ENCODE data around the gene TNK2. TPM values are rescaled to one million over a fixed set of nuclear protein-coding genes. Genes with fewer than 3 reads are reported as not detected.

The TNK2 gene
- polyA plus RNA-seq, 1 donor (not counting 4 experiments of a cell fraction or from before 2014, with no cell fraction given), result 15.8 TPM

DNA sequence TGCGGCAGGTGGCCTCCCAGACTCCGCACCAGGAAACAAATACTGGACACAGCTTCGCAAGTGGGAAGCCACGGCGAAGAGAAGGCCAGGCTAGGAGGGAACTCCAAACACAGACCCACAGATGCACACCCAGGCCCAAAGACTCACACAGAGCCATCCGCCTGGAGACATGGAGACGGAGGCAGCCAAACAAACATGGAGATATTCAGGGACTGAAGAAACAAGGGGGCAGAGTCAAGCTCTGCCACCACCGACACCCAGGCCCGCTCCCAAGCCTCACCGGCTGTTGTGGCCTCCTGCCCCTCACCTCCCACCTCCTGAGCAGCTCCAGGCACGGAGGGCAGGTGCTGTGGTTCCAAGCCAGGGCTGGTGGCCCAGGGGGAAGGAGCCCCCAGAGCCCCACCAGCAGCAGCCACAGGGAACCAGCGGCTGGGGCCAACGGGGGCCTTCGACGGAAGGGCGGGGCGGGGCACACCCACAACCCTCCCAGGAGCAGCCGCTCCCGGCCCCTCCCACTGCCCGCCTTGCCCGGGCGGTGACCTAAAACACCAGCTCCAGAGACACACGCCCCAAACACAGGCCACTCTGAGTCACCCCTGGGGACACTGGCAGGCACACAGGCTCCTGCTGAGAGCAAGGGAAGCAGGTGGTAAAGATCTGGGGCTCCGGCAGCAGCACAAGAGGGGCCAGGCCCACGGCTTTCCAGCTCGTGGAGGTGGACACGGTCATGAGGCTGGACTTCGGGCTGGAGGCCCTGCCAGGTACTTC lies 31.9 kb downstream of the TNK2 start:
- Histone ChIP-seq H3K27me3 (ENCODE audit: control insufficient read depth, extremely low read depth, insufficient read depth, low read length) (no peaks in the 10 kb centered on the region), H3K79me2 (ENCODE audit: control insufficient read depth, insufficient read depth, low read length) (peaks cover 9% of the 10 kb centered on the region), H3K4me2 (ENCODE audit: control insufficient read depth, extremely low read depth, insufficient read depth, low read depth, low read length) (no peak overlapping the region), H2AFZ (ENCODE audit: control insufficient read depth, low read length) (no peak overlapping the region), H3K4me3 (ENCODE audit: control insufficient read depth in 2 of 3, extremely low read depth in 1 of 3, insufficient read depth in 2 of 3, low read depth in 1 of 3, low read length in 3 of 3) (no peak overlapping the region), H3K9ac (ENCODE audit: control insufficient read depth, extremely low read depth, insufficient read depth, low read length) (no peak overlapping the region), H3K9me3 (ENCODE audit: control insufficient read depth, low read depth, low read length) (no peaks in the 10 kb centered on the region), H3K9me1 (ENCODE audit: control insufficient read depth, extremely low read depth, insufficient read depth, low read length) (no peaks in the 10 kb centered on the region), H3K27ac (ENCODE audit: control insufficient read depth, insufficient read depth, low read length) (no peak overlapping the region), H3K4me1 (ENCODE audit: control insufficient read depth, extremely low read depth, insufficient read depth, low read length) (peaks cover 4% of the 10 kb centered on the region), H3K36me3 (ENCODE audit: control insufficient read depth in 2 of 2, extremely low read depth in 1 of 2, insufficient read depth in 2 of 2, low read length in 2 of 2) (peaks cover 33 to 38% of the 10 kb centered on the region in 2 experiments), H4K20me1 (ENCODE audit: control insufficient read depth, extremely low read depth, insufficient read depth, low read length) (peaks cover 3% of the 10 kb centered on the region)
- dilution Hi-C loops (cut with MboI; ENCODE audit: extremely low pct_ligation_motif_present, low sequenced_read_pairs), result no loop called here
- FAIRE-seq, result no peak
- TF ChIP-seq, protein P1, sequence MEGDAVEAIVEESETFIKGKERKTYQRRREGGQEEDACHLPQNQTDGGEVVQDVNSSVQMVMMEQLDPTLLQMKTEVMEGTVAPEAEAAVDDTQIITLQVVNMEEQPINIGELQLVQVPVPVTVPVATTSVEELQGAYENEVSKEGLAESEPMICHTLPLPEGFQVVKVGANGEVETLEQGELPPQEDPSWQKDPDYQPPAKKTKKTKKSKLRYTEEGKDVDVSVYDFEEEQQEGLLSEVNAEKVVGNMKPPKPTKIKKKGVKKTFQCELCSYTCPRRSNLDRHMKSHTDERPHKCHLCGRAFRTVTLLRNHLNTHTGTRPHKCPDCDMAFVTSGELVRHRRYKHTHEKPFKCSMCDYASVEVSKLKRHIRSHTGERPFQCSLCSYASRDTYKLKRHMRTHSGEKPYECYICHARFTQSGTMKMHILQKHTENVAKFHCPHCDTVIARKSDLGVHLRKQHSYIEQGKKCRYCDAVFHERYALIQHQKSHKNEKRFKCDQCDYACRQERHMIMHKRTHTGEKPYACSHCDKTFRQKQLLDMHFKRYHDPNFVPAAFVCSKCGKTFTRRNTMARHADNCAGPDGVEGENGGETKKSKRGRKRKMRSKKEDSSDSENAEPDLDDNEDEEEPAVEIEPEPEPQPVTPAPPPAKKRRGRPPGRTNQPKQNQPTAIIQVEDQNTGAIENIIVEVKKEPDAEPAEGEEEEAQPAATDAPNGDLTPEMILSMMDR (optimal IDR thresholded peaks at IDR 0.05 in 1 of 3, IDR thresholded peaks at IDR 0.05 in 1 of 3, conservative IDR thresholded peaks at IDR 0.05 in 1 of 3; ENCODE audit: extremely low read depth in 1 of 3, insufficient read depth in 2 of 3, low read length in 3 of 3), result no peak
- TF ChIP-seq EZH2 (IDR thresholded peaks at IDR 0.05; ENCODE audit: low read length), result no peak
- no peak for DNase-seq (ENCODE audit: low read depth, low spot score)

- H3K36me3 ChIP-seq (ENCODE audit: control insufficient read depth in 2 of 2, extremely low read depth in 1 of 2, insufficient read depth in 2 of 2, low read length in 2 of 2), result peaks cover 39 to 41% of the 10 kb centered on the region in 2 experiments
- no peak overlapping the region for H3K27ac ChIP-seq (ENCODE audit: control insufficient read depth, insufficient read depth, low read length)
- no peak overlapping the region for H3K4me3 ChIP-seq (ENCODE audit: control insufficient read depth in 2 of 3, extremely low read depth in 1 of 3, insufficient read depth in 2 of 3, low read depth in 1 of 3, low read length in 3 of 3)
- no peaks in the 10 kb centered on the region for H3K9me3 ChIP-seq (ENCODE audit: control insufficient read depth, low read depth, low read length)
- H3K9me1 ChIP-seq (ENCODE audit: control insufficient read depth, extremely low read depth, insufficient read depth, low read length), result no peaks in the 10 kb centered on the region
- H3K27me3 ChIP-seq (ENCODE audit: control insufficient read depth, extremely low read depth, insufficient read depth, low read length), result no peaks in the 10 kb centered on the region
- peaks cover 10% of the 10 kb centered on the region for H3K4me1 ChIP-seq (ENCODE audit: control insufficient read depth, extremely low read depth, insufficient read depth, low read length)
- H3K79me2 ChIP-seq (ENCODE audit: control insufficient read depth, insufficient read depth, low read length), result peaks cover 9% of the 10 kb centered on the region
- DNase-seq (ENCODE audit: low read depth, low spot score), result no peak
- TF ChIP-seq EZH2 (IDR thresholded peaks at IDR 0.05; ENCODE audit: low read length), result no peak
- TF ChIP-seq, protein P1 (optimal IDR thresholded peaks at IDR 0.05 in 1 of 3, IDR thresholded peaks at IDR 0.05 in 1 of 3, conservative IDR thresholded peaks at IDR 0.05 in 1 of 3; ENCODE audit: extremely low read depth in 1 of 3, insufficient read depth in 2 of 3, low read length in 3 of 3), result no peak
- H3K4me2 ChIP-seq (ENCODE audit: control insufficient read depth, extremely low read depth, insufficient read depth, low read depth, low read length), result no peak overlapping the region
- H3K9ac ChIP-seq (ENCODE audit: control insufficient read depth, extremely low read depth, insufficient read depth, low read length), result no peak overlapping the region
- dilution Hi-C loops (cut with MboI; ENCODE audit: extremely low pct_ligation_motif_present, low sequenced_read_pairs), result no loop called here
- no peak overlapping the region for H2AFZ ChIP-seq (ENCODE audit: control insufficient read depth, low read length)
- FAIRE-seq, result no peak
- H4K20me1 ChIP-seq (ENCODE audit: control insufficient read depth, extremely low read depth, insufficient read depth, low read length), result peaks cover 3% of the 10 kb centered on the region
Observed at GRCh38 chr3:195875482-195876236, 32.7 kb downstream of the TNK2 start.

Data from keratinocyte (primary cell).